HCT116 (cell line): ENCODE results near the gene RASAL2. TPM values are rescaled to one million over a fixed set of nuclear protein-coding genes. Genes with fewer than 3 reads are reported as not detected.

Experiments
- ATAC-seq: fragments of 200-7000 bp; cut with Tn5 transposase; 2 replicates; pipeline ENCODE4 v1.9.1; 2020; ENCODE audit warnings: mild to moderate bottlenecking, moderate library complexity
- BruUV-seq: library from RNA; stranded (reverse); fragments of 400-500 nt; replicated peaks from 2 replicates; lab custom pipeline; 2021; lab: Mats Ljungman, UMichigan
- CTCF ChIA-PET: fragments of 300-600 bp; sonication (Branson Sonifier 250); formaldehyde crosslinking; loops from one replicate; lab custom pipeline; 2021; ENCODE audit warnings: antibody characterized with exemption; lab: Charles Lee
- POLR2A ChIA-PET: fragments of 300-600, 350-600 bp; sonication (Branson Sonifier 250); formaldehyde crosslinking; loops from one replicate; lab custom pipeline; 2021; ENCODE audit warnings: antibody characterized with exemption; lab: Charles Lee
- RAD21 ChIA-PET, 2 experiments: fragments of 300-600 bp; sonication (Branson Sonifier 250); formaldehyde crosslinking; loops; one replicate each; lab custom pipeline; 2023; ENCODE audit warnings: low total read pairs in 2 of 2; ENCODE audit not compliant: uncharacterized antibody in 2 of 2, unreplicated experiment in 2 of 2, low non-redundant PET in 1 of 2; lab: Charles Lee
- DNase-seq: peaks from one replicate; pipeline ENCODE4 v3.0.0-alpha.2; 2010; ENCODE audit warnings: low read depth, low spot score
- H2AFZ ChIP-seq: fragments of 200-600 bp; shearing (Covaris generic), sonication (generic); 2 replicates; pipeline ENCODE4 v1.6.1; 2017; ENCODE audit warnings: low read depth, mixed run types, mixed read lengths, antibody characterized with exemption, low read length; ENCODE audit not compliant: poor library complexity, severe bottlenecking
- H3K27ac ChIP-seq: 2 replicates; pipeline ENCODE4 v1.5.1; 2012; ENCODE audit warnings: low read depth, low read length
- H3K27me3 ChIP-seq: fragments of 200-600 bp; sonication (generic); 2 replicates; pipeline ENCODE4 v1.6.1; 2016; ENCODE audit warnings: mixed run types, low read length, mixed read lengths; ENCODE audit not compliant: insufficient read depth
- H3K36me3 ChIP-seq, 2 experiments: fragments of 200-500 bp in 1 of 2; fragments of 200-600 bp in 1 of 2; sonication (Bioruptor generic) in 1 of 2; sonication (generic) in 1 of 2; 2 replicates each; pipeline versions ENCODE4 v1.5.1 to v1.6.1; 2014 to 2016; ENCODE audit warnings: low read length in 2 of 2, inconsistent platforms in 1 of 2, mixed read lengths in 1 of 2, mixed run types in 1 of 2; ENCODE audit not compliant: insufficient read depth in 2 of 2, control insufficient read depth in 1 of 2
- H3K4me1 ChIP-seq, 2 experiments: fragments of 200-600 bp in 1 of 2; sonication (generic) in 1 of 2; 2 replicates each; pipeline versions ENCODE4 v1.5.1 to v1.6.1; 2012 to 2017; ENCODE audit warnings: low read length in 2 of 2, inconsistent platforms in 1 of 2, mild to moderate bottlenecking in 1 of 2, mixed read lengths in 1 of 2, mixed run types in 1 of 2, moderate library complexity in 1 of 2; ENCODE audit not compliant: insufficient read depth in 2 of 2, control insufficient read depth in 1 of 2
- H3K4me2 ChIP-seq: fragments of 200-600 bp; sonication (generic); 2 replicates; pipeline ENCODE4 v1.6.1; 2017; ENCODE audit warnings: mixed run types, low read length, mixed read lengths
- H3K4me3 ChIP-seq, 2 experiments: fragments of 200-600 bp in 1 of 2; sonication (generic) in 1 of 2; replicated peaks in 1 of 2; 2 replicates each; pipeline ENCODE4 v1.5.1; 2011 to 2016; ENCODE audit warnings: low read length in 2 of 2, control low read depth in 1 of 2, low read depth in 1 of 2, mild to moderate bottlenecking in 1 of 2, mixed read lengths in 1 of 2, mixed run types in 1 of 2
- H3K79me2 ChIP-seq: fragments of 200-600 bp; sonication (generic); 2 replicates; pipeline ENCODE4 v1.6.1; 2017; ENCODE audit warnings: mild to moderate bottlenecking, mixed run types, low read length, moderate library complexity, mixed read lengths; ENCODE audit not compliant: insufficient read depth
- H3K9ac ChIP-seq: fragments of 200-600 bp; sonication (generic); 2 replicates; pipeline ENCODE4 v1.6.1; 2016; ENCODE audit warnings: low read length, mixed read lengths
- H3K9me2 ChIP-seq: fragments of 200-600 bp; sonication (generic), shearing (Covaris generic); 2 replicates; pipeline ENCODE4 v1.6.1; 2017; ENCODE audit warnings: mixed run types, mild to moderate bottlenecking, moderate library complexity; ENCODE audit not compliant: insufficient read depth
- H3K9me3 ChIP-seq, 2 experiments: fragments of 200-500 bp in 1 of 2; fragments of 200-600 bp in 1 of 2; sonication (Bioruptor generic) in 1 of 2; sonication (generic) in 1 of 2; 2 replicates each; pipeline ENCODE4 v1.6.1; 2014 to 2017; ENCODE audit warnings: low read length in 2 of 2, mixed read lengths in 2 of 2, inconsistent platforms in 1 of 2, low read depth in 1 of 2, mild to moderate bottlenecking in 1 of 2, mixed run types in 1 of 2, moderate library complexity in 1 of 2; ENCODE audit not compliant: control insufficient read depth in 1 of 2, insufficient read depth in 1 of 2
- H4K20me1 ChIP-seq: fragments of 200-600 bp; sonication (generic), shearing (Covaris generic); 2 replicates; pipeline ENCODE4 v1.6.1; 2017; ENCODE audit warnings: mixed run types, mild to moderate bottlenecking, moderate library complexity; ENCODE audit not compliant: insufficient read depth
- ELF1 ChIP-seq: IDR thresholded peaks from 2 replicates; pipeline ENCODE4 v1.6.1; 2012; ENCODE audit warnings: low read depth, borderline replicate concordance
- JUND ChIP-seq: IDR thresholded peaks from 2 replicates; pipeline ENCODE4 v1.6.1; 2012
- POLR2AphosphoS5 ChIP-seq: IDR thresholded peaks from 2 replicates; pipeline ENCODE4 v1.6.1; 2011; ENCODE audit warnings: mild to moderate bottlenecking, low read depth, low read length, moderate library complexity
- RAD21 ChIP-seq: IDR thresholded peaks from 2 replicates; pipeline ENCODE4 v1.6.1; 2012; ENCODE audit warnings: low read depth, mild to moderate bottlenecking
- SIN3A ChIP-seq: IDR thresholded peaks from 2 replicates; pipeline ENCODE4 v1.6.1; 2012; ENCODE audit warnings: low read depth
- SRF ChIP-seq: IDR thresholded peaks from 2 replicates; pipeline ENCODE4 v1.6.1; 2012; ENCODE audit warnings: low read depth
- intact Hi-C: fragments of 100-400 bp; cut with micrococcal nuclease; formaldehyde crosslinking; loops from 2 replicates; pipeline ENCODE4 v1.10.0; 2022
- total RNA-seq: library from RNA; stranded (reverse); gene quantifications from one replicate; pipeline ENCODE4 v1.2.1, GENCODE V29; 2021; ENCODE audit not compliant: unreplicated experiment
- TF ChIP-seq, protein P1 (sequence below), 3 experiments: fragments of 200-600 bp in 1 of 3; sonication (generic) in 1 of 3; IDR thresholded peaks in 2 of 3; conservative IDR thresholded peaks in 1 of 3; 2 replicates each; pipeline ENCODE4 v1.5.1; 2012 to 2017; ENCODE audit warnings: low read depth in 2 of 3, low read length in 2 of 3, antibody characterized with exemption in 1 of 3, borderline replicate concordance in 1 of 3, control low read depth in 1 of 3, mild to moderate bottlenecking in 1 of 3, mixed read lengths in 1 of 3, mixed run types in 1 of 3, moderate library complexity in 1 of 3; ENCODE audit not compliant: insufficient read depth in 1 of 3
- TF ChIP-seq, protein P2 (sequence below): IDR thresholded peaks from 2 replicates; pipeline ENCODE4 v1.6.1; 2011; ENCODE audit warnings: mild to moderate bottlenecking, low read length, moderate library complexity; ENCODE audit not compliant: insufficient replicate concordance; ENCODE audit errors: extremely low read depth

Gene RASAL2
- total RNA-seq, 1 experiment from 2014 or later: 11.7 TPM

DNA sequence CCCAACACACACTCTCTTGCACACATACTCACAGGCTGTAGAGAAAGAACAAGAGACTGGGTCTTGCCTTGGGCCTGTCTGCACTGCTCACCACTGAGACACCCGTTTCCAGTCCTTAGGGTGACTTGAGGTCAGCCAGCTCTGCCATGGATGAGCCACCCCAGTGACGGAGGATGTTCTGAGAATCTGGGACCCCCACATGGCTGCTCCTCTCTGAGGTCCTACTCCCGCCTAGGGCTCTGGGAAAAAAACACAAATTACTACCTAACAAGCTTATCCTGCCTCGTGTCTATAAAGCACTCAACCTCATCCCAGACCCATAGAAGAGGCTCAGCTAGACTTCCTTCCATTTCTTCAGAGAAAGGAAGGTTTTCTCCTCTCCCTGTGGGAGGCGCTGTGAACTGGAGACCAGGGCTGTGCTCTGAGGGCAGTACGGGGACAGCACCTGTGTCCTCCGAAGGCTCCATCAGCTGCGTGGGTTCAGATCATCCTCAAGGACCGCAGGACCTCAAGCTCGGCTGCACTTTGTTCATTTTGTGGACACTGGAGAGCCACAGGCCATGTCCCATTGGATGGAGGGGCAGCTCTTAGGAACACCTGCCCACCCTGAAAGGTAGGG lies 407.1 kb downstream of the RASAL2 start:
- H2AFZ ChIP-seq: peak overlapping the region; percentile 16
- H3K4me2 ChIP-seq: no peak overlapping the region
- no peak overlapping the region for H3K4me3 ChIP-seq
- H4K20me1 ChIP-seq: no peaks in the 10 kb centered on the region
- H3K9me3 ChIP-seq: no peaks in the 10 kb centered on the region
- RAD21 ChIA-PET: interaction anchor here in 1 of 2 experiments (1.3 kb wide), 1 partner anchor 190 kb away, joined by 4 read pairs; no protein-coding TSS in a partner anchor
- no peak for DNase-seq
- H3K9me2 ChIP-seq: no peaks in the 10 kb centered on the region
- no peak overlapping the region for H3K9ac ChIP-seq
- peak; percentile 49 for ATAC-seq
- H3K36me3 ChIP-seq: no peaks in the 10 kb centered on the region
- peaks cover 0 to 7% of the 10 kb centered on the region in 2 experiments; a peak in 1 of 4 replicates for H3K4me1 ChIP-seq
- intact Hi-C loops: loop anchor here (2.0 kb wide), 1 partner anchor 190 kb away; no protein-coding TSS in a partner anchor
- H3K79me2 ChIP-seq: no peaks in the 10 kb centered on the region
- BruUV-seq: no TSS peak
- H3K27me3 ChIP-seq: no peaks in the 10 kb centered on the region
- POLR2A ChIA-PET: no interaction called here
- CTCF ChIA-PET: interaction anchor here (0.8 to 3.7 kb wide), 17 partner anchors 9 to 501 kb away, joined by 3 to 38 read pairs (median 3); partner anchors contain the start of gene TEX35
- no peak overlapping the region for H3K27ac ChIP-seq
- TF ChIP-seq, protein P1, sequence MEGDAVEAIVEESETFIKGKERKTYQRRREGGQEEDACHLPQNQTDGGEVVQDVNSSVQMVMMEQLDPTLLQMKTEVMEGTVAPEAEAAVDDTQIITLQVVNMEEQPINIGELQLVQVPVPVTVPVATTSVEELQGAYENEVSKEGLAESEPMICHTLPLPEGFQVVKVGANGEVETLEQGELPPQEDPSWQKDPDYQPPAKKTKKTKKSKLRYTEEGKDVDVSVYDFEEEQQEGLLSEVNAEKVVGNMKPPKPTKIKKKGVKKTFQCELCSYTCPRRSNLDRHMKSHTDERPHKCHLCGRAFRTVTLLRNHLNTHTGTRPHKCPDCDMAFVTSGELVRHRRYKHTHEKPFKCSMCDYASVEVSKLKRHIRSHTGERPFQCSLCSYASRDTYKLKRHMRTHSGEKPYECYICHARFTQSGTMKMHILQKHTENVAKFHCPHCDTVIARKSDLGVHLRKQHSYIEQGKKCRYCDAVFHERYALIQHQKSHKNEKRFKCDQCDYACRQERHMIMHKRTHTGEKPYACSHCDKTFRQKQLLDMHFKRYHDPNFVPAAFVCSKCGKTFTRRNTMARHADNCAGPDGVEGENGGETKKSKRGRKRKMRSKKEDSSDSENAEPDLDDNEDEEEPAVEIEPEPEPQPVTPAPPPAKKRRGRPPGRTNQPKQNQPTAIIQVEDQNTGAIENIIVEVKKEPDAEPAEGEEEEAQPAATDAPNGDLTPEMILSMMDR (IDR thresholded peaks at IDR 0.05 in 2 of 3, conservative IDR thresholded peaks at IDR 0.05 in 1 of 3; ENCODE audit: borderline replicate concordance in 1 of 3, insufficient read depth in 1 of 3, low read depth in 2 of 3, low read length in 2 of 3): peak in 2 of 3 experiments; percentile 9 to 32; a peak in 2 of 6 replicates
- no peak for TF ChIP-seq SRF
- TF ChIP-seq, all 23 proteins: peak for 1

DNA sequence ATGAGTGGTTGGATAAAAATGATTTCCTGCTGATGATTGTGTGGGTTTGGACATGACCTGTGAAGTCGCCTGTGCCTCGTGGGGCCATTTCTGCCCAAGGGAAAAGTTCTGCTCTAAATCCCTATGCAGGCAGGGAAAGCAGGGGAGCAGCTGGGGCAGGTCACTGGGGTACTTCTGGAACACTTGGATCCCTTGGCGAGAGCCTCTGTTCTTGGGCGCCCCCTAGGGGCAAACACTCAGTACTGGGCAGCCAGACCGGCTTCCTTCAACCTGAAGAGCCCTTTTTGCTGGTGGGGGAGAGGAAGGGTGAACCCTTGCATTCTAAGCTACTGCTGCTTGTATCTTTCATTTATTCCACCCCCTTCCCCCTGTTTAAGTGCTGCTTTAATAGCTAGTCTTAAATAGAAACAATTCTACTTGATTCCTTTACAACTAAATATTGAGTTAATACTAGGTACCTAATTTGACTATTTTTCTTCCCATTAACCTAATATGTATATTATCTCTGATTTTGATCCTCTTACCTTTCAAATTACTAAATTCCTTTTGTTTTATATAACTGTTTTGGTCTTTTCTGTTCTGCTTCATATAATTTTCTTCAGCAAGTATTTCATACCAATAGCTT lies 407.9 kb downstream of the RASAL2 start:
- intact Hi-C loops: loop anchor here (2.0 kb wide), 1 partner anchor 191 kb away; no protein-coding TSS in a partner anchor
- Histone ChIP-seq H4K20me1 (no peaks in the 10 kb centered on the region), H3K9ac (no peak overlapping the region), H3K27ac (no peak overlapping the region), H3K9me2 (no peaks in the 10 kb centered on the region), H3K4me2 (no peak overlapping the region), H2AFZ (no peak overlapping the region), H3K4me3 (no peak overlapping the region), H3K79me2 (no peaks in the 10 kb centered on the region), H3K4me1 (peaks cover 0 to 7% of the 10 kb centered on the region in 2 experiments; a peak in 1 of 4 replicates), H3K9me3 (no peaks in the 10 kb centered on the region), H3K27me3 (no peaks in the 10 kb centered on the region), H3K36me3 (no peaks in the 10 kb centered on the region)
- POLR2A ChIA-PET: no interaction called here
- DNase-seq (peak; percentile 48), ATAC-seq (peak; percentile 91)
- no TSS peak for BruUV-seq
- TF ChIP-seq, protein P2, sequence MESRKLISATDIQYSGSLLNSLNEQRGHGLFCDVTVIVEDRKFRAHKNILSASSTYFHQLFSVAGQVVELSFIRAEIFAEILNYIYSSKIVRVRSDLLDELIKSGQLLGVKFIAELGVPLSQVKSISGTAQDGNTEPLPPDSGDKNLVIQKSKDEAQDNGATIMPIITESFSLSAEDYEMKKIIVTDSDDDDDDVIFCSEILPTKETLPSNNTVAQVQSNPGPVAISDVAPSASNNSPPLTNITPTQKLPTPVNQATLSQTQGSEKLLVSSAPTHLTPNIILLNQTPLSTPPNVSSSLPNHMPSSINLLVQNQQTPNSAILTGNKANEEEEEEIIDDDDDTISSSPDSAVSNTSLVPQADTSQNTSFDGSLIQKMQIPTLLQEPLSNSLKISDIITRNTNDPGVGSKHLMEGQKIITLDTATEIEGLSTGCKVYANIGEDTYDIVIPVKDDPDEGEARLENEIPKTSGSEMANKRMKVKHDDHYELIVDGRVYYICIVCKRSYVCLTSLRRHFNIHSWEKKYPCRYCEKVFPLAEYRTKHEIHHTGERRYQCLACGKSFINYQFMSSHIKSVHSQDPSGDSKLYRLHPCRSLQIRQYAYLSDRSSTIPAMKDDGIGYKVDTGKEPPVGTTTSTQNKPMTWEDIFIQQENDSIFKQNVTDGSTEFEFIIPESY: no peak
- TF ChIP-seq JUND (no peak), RAD21 (peak; percentile 80), ELF1 (no peak), SIN3A (no peak), POLR2AphosphoS5 (no peak)
- TF ChIP-seq, protein P1 (IDR thresholded peaks at IDR 0.05 in 2 of 3, conservative IDR thresholded peaks at IDR 0.05 in 1 of 3; ENCODE audit: borderline replicate concordance in 1 of 3, insufficient read depth in 1 of 3, low read depth in 2 of 3, low read length in 2 of 3): peak; percentile 80 to 95 (median 85)
- RAD21 ChIA-PET: interaction anchor here in 1 of 2 experiments (1.3 kb wide), 1 partner anchor 191 kb away, joined by 4 read pairs; no protein-coding TSS in a partner anchor
- CTCF ChIA-PET: interaction anchor here (0.6 to 3.7 kb wide), 19 partner anchors 10 to 501 kb away, joined by 3 to 38 read pairs (median 3); partner anchors contain the start of gene TEX35
